HL-60 (cell line): Measurements from ENCODE around the gene CHIT1.

ENCODE experiments used
- DNase-seq, 2 experiments: peaks; one replicate each; pipeline ENCODE4 v3.0.0-alpha.2; 2010 to 2020; ENCODE audit warnings: low read depth in 1 of 2, low spot score in 1 of 2
- H3K27ac ChIP-seq: fragments of 250-450 bp; sonication (Bioruptor Pico); replicated peaks from 2 replicates; pipeline ENCODE4 v1.5.1; 2020; ENCODE audit warnings: mild to moderate bottlenecking, moderate library complexity
- H3K27me3 ChIP-seq: fragments of 250-450 bp; sonication (Bioruptor Pico); 2 replicates; pipeline ENCODE4 v1.5.1; 2021; ENCODE audit warnings: mild to moderate bottlenecking, moderate library complexity; ENCODE audit not compliant: insufficient read depth, poor library complexity, severe bottlenecking
- H3K4me3 ChIP-seq: replicated peaks from 2 replicates; pipeline ENCODE4 v1.5.1; 2011; ENCODE audit warnings: mild to moderate bottlenecking, control low read depth, low read length; ENCODE audit not compliant: insufficient read depth
- CTCF ChIP-seq: IDR thresholded peaks from one replicate; pipeline ENCODE4 v1.5.1; 2011; ENCODE audit warnings: low read length, control low read depth, inconsistent platforms; ENCODE audit not compliant: insufficient read depth
- GABPA ChIP-seq: IDR thresholded peaks from 2 replicates; pipeline ENCODE4 v1.6.1; 2012; ENCODE audit warnings: low read depth
- POLR2AphosphoS5 ChIP-seq: IDR thresholded peaks from 2 replicates; pipeline ENCODE4 v1.6.1; 2012; ENCODE audit warnings: low read depth
- REST ChIP-seq: IDR thresholded peaks from 2 replicates; pipeline ENCODE4 v1.6.1; 2012; ENCODE audit warnings: low read depth; ENCODE audit not compliant: insufficient replicate concordance
- SPI1 ChIP-seq: IDR thresholded peaks from 2 replicates; pipeline ENCODE4 v1.6.1; 2012; ENCODE audit warnings: low read depth, mild to moderate bottlenecking, borderline replicate concordance

Gene CHIT1

GRCh38 chr1:203274603-203275381 is 45.3 kb upstream of the CHIT1 start:
- Histone ChIP-seq H3K27me3 (no peaks in the 10 kb centered on the region), H3K27ac (no peak overlapping the region), H3K4me3 (no peak overlapping the region)
- TF ChIP-seq POLR2AphosphoS5 (no peak), CTCF (no peak), REST (no peak), GABPA (no peak), SPI1 (no peak)
- DNase-seq: no peak

GRCh38 chr1:203273869-203274602 is 44.6 kb upstream of the CHIT1 start:
- TF ChIP-seq CTCF (no peak), POLR2AphosphoS5 (no peak), REST (no peak), GABPA (no peak), SPI1 (peak; percentile 48; the same call in 1 of the 2 replicates)
- H3K4me3 ChIP-seq: no peak overlapping the region
- peak in 1 of 2 experiments; percentile 68 for DNase-seq
- H3K27me3 ChIP-seq: no peaks in the 10 kb centered on the region
- no peak overlapping the region for H3K27ac ChIP-seq

- TF ChIP-seq POLR2AphosphoS5 (no peak), CTCF (peak; percentile 77), REST (no peak), GABPA (no peak), SPI1 (no peak)
- H3K4me3 ChIP-seq: no peak overlapping the region
- no peaks in the 10 kb centered on the region for H3K27me3 ChIP-seq
- DNase-seq: peak; percentile 71 to 83
- no peak overlapping the region for H3K27ac ChIP-seq
These were observed 43.9 kb upstream of the CHIT1 start for GRCh38 chr1:203273206-203273868.
